Suprapubic skin (tissue), 3 donors: ENCODE data around the gene KDM5B.

Source experiments
- CTCF ChIP-seq, 2 donors: fragments of 200-600 bp in 1 of 2; fragments of 450-650 bp in 1 of 2; sonication (generic) in 1 of 2; IDR thresholded peaks; one replicate each; pipeline ENCODE4 v1.5.1; 2016 to 2019; ENCODE audit warnings: antibody characterized with exemption in 2 of 2, mild to moderate bottlenecking in 1 of 2, moderate library complexity in 1 of 2
- POLR2A ChIP-seq, 2 donors: fragments of 450-650 bp; IDR thresholded peaks; one replicate each; pipeline ENCODE4 v1.6.1; 2017; ENCODE audit warnings: antibody characterized with exemption in 2 of 2, mild to moderate bottlenecking in 2 of 2, moderate library complexity in 2 of 2

- TF ChIP-seq CTCF (IDR thresholded peaks at IDR 0.05) = no peak
- TF ChIP-seq POLR2A (IDR thresholded peaks at IDR 0.05) = no peak
These were observed 107.0 kb downstream of the KDM5B start for GRCh38 chr1:202701200-202701599.
